H9 (cell line): ENCODE data around the gene TMEM244. TPM values are rescaled to one million over a fixed set of nuclear protein-coding genes. Genes with fewer than 3 reads are reported as not detected.
"Not testable (repeated sequence)": the region's sequence is repeated elsewhere in the genome, so short reads cannot be mapped to it uniquely, and the experiment has no call there.

Experiments used
- DNase-seq: peaks from one replicate; pipeline ENCODE4 v3.0.0-alpha.2; 2017
- H2AFZ ChIP-seq: one replicate; pipeline ENCODE4 v1.6.1; 2013; ENCODE audit warnings: mild to moderate bottlenecking, low read length, control low read depth, moderate library complexity
- H2AK5ac ChIP-seq: 2 replicates; pipeline ENCODE4 v1.6.1; 2013; ENCODE audit warnings: low read length, control low read depth, mixed read lengths; ENCODE audit not compliant: insufficient read length
- H2BK120ac ChIP-seq: one replicate; pipeline ENCODE4 v1.6.1; 2013; ENCODE audit warnings: low read depth, mild to moderate bottlenecking, low read length, control low read depth, inconsistent platforms; ENCODE audit not compliant: poor library complexity, severe bottlenecking
- H2BK12ac ChIP-seq: 2 replicates; pipeline ENCODE4 v1.6.1; 2013; ENCODE audit warnings: low read length, control low read depth, mixed read lengths, low read depth; ENCODE audit not compliant: insufficient read length
- H2BK15ac ChIP-seq: 2 replicates; pipeline ENCODE4 v1.6.1; 2013; ENCODE audit warnings: low read depth, low read length, control low read depth
- H2BK20ac ChIP-seq: one replicate; pipeline ENCODE4 v1.6.1; 2013; ENCODE audit warnings: low read depth, mild to moderate bottlenecking, low read length, control low read depth, inconsistent platforms; ENCODE audit not compliant: poor library complexity, severe bottlenecking
- H2BK5ac ChIP-seq: 2 replicates; pipeline ENCODE4 v1.6.1; 2013; ENCODE audit warnings: low read length, control low read depth, mixed read lengths; ENCODE audit not compliant: insufficient read length
- H3K14ac ChIP-seq: 2 replicates; pipeline ENCODE4 v1.6.1; 2013; ENCODE audit warnings: low read length, control low read depth; ENCODE audit not compliant: insufficient read depth
- H3K18ac ChIP-seq: 2 replicates; pipeline ENCODE4 v1.6.1; 2013; ENCODE audit warnings: low read depth, mild to moderate bottlenecking, mixed read lengths, low read length, control low read depth; ENCODE audit not compliant: insufficient read length
- H3K23ac ChIP-seq: 2 replicates; pipeline ENCODE4 v1.6.1; 2013; ENCODE audit warnings: low read length, control low read depth, mixed read lengths, low read depth; ENCODE audit not compliant: insufficient read length
- H3K23me2 ChIP-seq: 2 replicates; pipeline ENCODE4 v1.6.1; 2013; ENCODE audit warnings: low read depth, mild to moderate bottlenecking, mixed read lengths, low read length, control low read depth; ENCODE audit not compliant: insufficient read length, poor library complexity, severe bottlenecking
- H3K27ac ChIP-seq: 2 replicates; pipeline ENCODE4 v1.5.1; 2013; ENCODE audit warnings: low read length, control low read depth, mixed read lengths, low read depth; ENCODE audit not compliant: insufficient read length
- H3K27me3 ChIP-seq: 2 replicates; pipeline ENCODE4 v1.6.1; 2013; ENCODE audit warnings: low read length, control low read depth, inconsistent platforms; ENCODE audit not compliant: insufficient read depth
- H3K4ac ChIP-seq: 2 replicates; pipeline ENCODE4 v1.6.1; 2013; ENCODE audit warnings: low read depth, mild to moderate bottlenecking, control low read depth, inconsistent platforms, low read length, moderate library complexity
- H3K4me1 ChIP-seq: 2 replicates; pipeline ENCODE4 v1.6.1; 2013; ENCODE audit warnings: low read length, control low read depth, inconsistent platforms; ENCODE audit not compliant: insufficient read depth
- H3K4me2 ChIP-seq: 2 replicates; pipeline ENCODE4 v1.6.1; 2013; ENCODE audit warnings: low read length, control low read depth, mixed read lengths; ENCODE audit not compliant: insufficient read length, insufficient read depth
- H3K56ac ChIP-seq: 2 replicates; pipeline ENCODE4 v1.6.1; 2013; ENCODE audit warnings: low read depth, mild to moderate bottlenecking, mixed read lengths, low read length, control low read depth; ENCODE audit not compliant: insufficient read length
- H3K79me1 ChIP-seq: 2 replicates; pipeline ENCODE4 v1.6.1; 2013; ENCODE audit warnings: low read depth, mild to moderate bottlenecking, moderate library complexity, low read length, control low read depth, inconsistent platforms; ENCODE audit not compliant: insufficient read depth, poor library complexity, severe bottlenecking
- H3K79me2 ChIP-seq: 2 replicates; pipeline ENCODE4 v1.6.1; 2013; ENCODE audit warnings: low read length, control low read depth, inconsistent platforms; ENCODE audit not compliant: insufficient read depth
- H3K9ac ChIP-seq: 2 replicates; pipeline ENCODE4 v1.6.1; 2013; ENCODE audit warnings: low read length, control low read depth, mixed read lengths; ENCODE audit not compliant: insufficient read length; ENCODE audit errors: extremely low read depth
- H3K9me3 ChIP-seq: one replicate; pipeline ENCODE4 v1.6.1; 2013; ENCODE audit warnings: low read depth, low read length, inconsistent platforms; ENCODE audit not compliant: control insufficient read depth
- H3T11ph ChIP-seq: one replicate; pipeline ENCODE4 v1.6.1; 2013; ENCODE audit warnings: mild to moderate bottlenecking, low read length, control low read depth, inconsistent platforms
- H4K20me1 ChIP-seq: one replicate; pipeline ENCODE4 v1.6.1; 2013; ENCODE audit not compliant: control insufficient read depth, insufficient read length, insufficient read depth
- H4K5ac ChIP-seq: 2 replicates; pipeline ENCODE4 v1.6.1; 2013; ENCODE audit warnings: low read depth, mild to moderate bottlenecking, mixed read lengths, low read length, control low read depth; ENCODE audit not compliant: insufficient read length
- H4K8ac ChIP-seq: replicated peaks from 2 replicates; pipeline ENCODE4 v1.6.1; 2013; ENCODE audit warnings: low read length, control low read depth, mixed read lengths, low read depth; ENCODE audit not compliant: insufficient read length
- H4K91ac ChIP-seq: 2 replicates; pipeline ENCODE4 v1.6.1; 2013; ENCODE audit warnings: low read depth, mild to moderate bottlenecking, moderate library complexity, mixed read lengths, low read length, control low read depth; ENCODE audit not compliant: insufficient read length
- H3K27ac Mint-ChIP-seq, 3 experiments: 2 replicates in 2 of 3; 3 replicates in 1 of 3; pipeline ENCODE4 v1.8.0; 2020 to 2021; ENCODE audit warnings: mixed read lengths in 3 of 3, mild to moderate bottlenecking in 1 of 3, moderate library complexity in 1 of 3
- H3K27me3 Mint-ChIP-seq: 2 replicates; pipeline ENCODE4 v1.8.0; 2021; ENCODE audit warnings: low read depth, mild to moderate bottlenecking, moderate library complexity, mixed read lengths
- H3K36me3 Mint-ChIP-seq, 3 experiments: 2 replicates in 2 of 3; 3 replicates in 1 of 3; pipeline ENCODE4 v1.8.0; 2020 to 2021; ENCODE audit warnings: low read depth in 3 of 3, mixed read lengths in 3 of 3; ENCODE audit not compliant: insufficient read depth in 1 of 3
- H3K4me1 Mint-ChIP-seq, 2 experiments: 2 replicates each; pipeline ENCODE4 v1.8.0; 2020; ENCODE audit warnings: mixed read lengths in 2 of 2
- H3K4me3 Mint-ChIP-seq, 2 experiments: 2 replicates in 1 of 2; 3 replicates in 1 of 2; pipeline ENCODE4 v1.8.0; 2020 to 2021; ENCODE audit warnings: mild to moderate bottlenecking in 2 of 2, mixed read lengths in 2 of 2, moderate library complexity in 1 of 2
- H3K9me3 Mint-ChIP-seq, 2 experiments: 2 replicates in 1 of 2; 3 replicates in 1 of 2; pipeline ENCODE4 v1.8.0; 2020; ENCODE audit warnings: mild to moderate bottlenecking in 2 of 2, mixed read lengths in 2 of 2, moderate library complexity in 1 of 2
- WGBS: extraction: QIAGEN DNeasy Blood & Tissue Kit; methylation state at CpG from one replicate; pipeline ENCODE4 v1.1.7; 2013; ENCODE audit warnings: missing lambda C conversion rate, low lambda C conversion rate, mixed read lengths; ENCODE audit not compliant: insufficient read length; ENCODE audit errors: extremely low coverage; 5-methylcytosine and 5-hydroxymethylcytosine counted together
- total RNA-seq: library from RNA; stranded (reverse); gene quantifications from 2 replicates; pipeline ENCODE4 v1.2.1, GENCODE V29; 2021
- TF ChIP-seq, protein P1 (sequence below): fragments of 200-600 bp; sonication (generic); conservative IDR thresholded peaks from 3 replicates; pipeline ENCODE4 v1.8.0; 2021; ENCODE audit warnings: antibody characterized with exemption, mild to moderate bottlenecking

The TMEM244 gene
- total RNA-seq, 1 experiment from 2014 or later, result not detected

- Histone ChIP-seq H3K4me2 (no peak overlapping the region), H2BK15ac (no peak overlapping the region), H3K14ac (no peak overlapping the region), H2BK5ac (no peak overlapping the region), H3T11ph (no peak overlapping the region), H3K4me1 (no peaks in the 10 kb centered on the region), H3K27ac (no peak overlapping the region), H2BK12ac (no peak overlapping the region), H4K8ac (no peak overlapping the region), H3K23me2 (no peaks in the 10 kb centered on the region), H3K56ac (no peak overlapping the region), H3K79me2 (no peaks in the 10 kb centered on the region), H3K27me3 (no peaks in the 10 kb centered on the region), H4K91ac (no peak overlapping the region), H3K79me1 (no peaks in the 10 kb centered on the region), H4K20me1 (no peaks in the 10 kb centered on the region), H4K5ac (no peak overlapping the region), H3K9ac (no peak overlapping the region), H2AK5ac (no peak overlapping the region), H3K18ac (no peak overlapping the region), H2BK20ac (no peak overlapping the region), H3K9me3 (no peaks in the 10 kb centered on the region), H3K23ac (no peak overlapping the region), H3K4ac (no peak overlapping the region), H2AFZ (no peak overlapping the region), H2BK120ac (no peak overlapping the region)
- TF ChIP-seq, protein P1, sequence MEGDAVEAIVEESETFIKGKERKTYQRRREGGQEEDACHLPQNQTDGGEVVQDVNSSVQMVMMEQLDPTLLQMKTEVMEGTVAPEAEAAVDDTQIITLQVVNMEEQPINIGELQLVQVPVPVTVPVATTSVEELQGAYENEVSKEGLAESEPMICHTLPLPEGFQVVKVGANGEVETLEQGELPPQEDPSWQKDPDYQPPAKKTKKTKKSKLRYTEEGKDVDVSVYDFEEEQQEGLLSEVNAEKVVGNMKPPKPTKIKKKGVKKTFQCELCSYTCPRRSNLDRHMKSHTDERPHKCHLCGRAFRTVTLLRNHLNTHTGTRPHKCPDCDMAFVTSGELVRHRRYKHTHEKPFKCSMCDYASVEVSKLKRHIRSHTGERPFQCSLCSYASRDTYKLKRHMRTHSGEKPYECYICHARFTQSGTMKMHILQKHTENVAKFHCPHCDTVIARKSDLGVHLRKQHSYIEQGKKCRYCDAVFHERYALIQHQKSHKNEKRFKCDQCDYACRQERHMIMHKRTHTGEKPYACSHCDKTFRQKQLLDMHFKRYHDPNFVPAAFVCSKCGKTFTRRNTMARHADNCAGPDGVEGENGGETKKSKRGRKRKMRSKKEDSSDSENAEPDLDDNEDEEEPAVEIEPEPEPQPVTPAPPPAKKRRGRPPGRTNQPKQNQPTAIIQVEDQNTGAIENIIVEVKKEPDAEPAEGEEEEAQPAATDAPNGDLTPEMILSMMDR, result no peak
- H3K9me3 Mint-ChIP-seq, result peaks cover 0 to 5% of the 10 kb centered on the region in 2 experiments; a peak in 2 of 5 replicates
- no peak for DNase-seq
- WGBS, result no CpG with 5 or more reads among the region's 2 CpGs
- no peaks in the 10 kb centered on the region for H3K27me3 Mint-ChIP-seq
- H3K4me1 Mint-ChIP-seq, result no peaks in the 10 kb centered on the region
- H3K27ac Mint-ChIP-seq, result no peak overlapping the region
- no peaks in the 10 kb centered on the region; a peak in 3 of 7 replicates for H3K36me3 Mint-ChIP-seq
- H3K4me3 Mint-ChIP-seq, result no peak overlapping the region
Measured at GRCh38 chr6:129812145-129812777, 48.9 kb downstream of the TMEM244 start.

DNA sequence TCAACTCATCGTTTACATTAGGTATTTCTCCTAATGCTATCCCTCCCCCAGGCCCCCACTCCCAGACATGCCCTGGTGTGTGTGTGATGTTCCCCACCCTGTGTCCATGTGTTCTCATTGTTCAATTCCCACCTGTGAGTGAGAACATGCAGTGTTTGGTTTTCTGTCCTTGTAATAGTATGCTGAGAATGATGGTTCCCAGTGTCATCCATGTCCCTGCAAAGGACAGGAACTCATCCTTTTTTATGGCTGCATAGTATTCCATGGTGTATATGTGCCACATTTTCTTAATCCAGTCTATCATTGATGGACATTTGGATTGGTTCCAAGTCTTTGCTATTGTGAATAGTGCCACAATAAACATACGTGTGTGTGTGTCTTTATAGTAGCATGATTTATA, 54.0 kb downstream of the TMEM244 start:
- not testable (repeated sequence) for H3K79me2 ChIP-seq, H3K27ac ChIP-seq, H3K14ac ChIP-seq, H3K27me3 ChIP-seq, H3K4me3 Mint-ChIP-seq, H2BK12ac ChIP-seq, H3K56ac ChIP-seq, H4K20me1 ChIP-seq, DNase-seq, H3K4me1 Mint-ChIP-seq, H4K5ac ChIP-seq, H3K4me2 ChIP-seq, H3K27ac Mint-ChIP-seq, H2BK5ac ChIP-seq, H3K4ac ChIP-seq, H3K4me1 ChIP-seq, H3K23ac ChIP-seq, H3K18ac ChIP-seq, H3K9ac ChIP-seq, H2AFZ ChIP-seq, H3K23me2 ChIP-seq, H4K91ac ChIP-seq, H2BK120ac ChIP-seq, H3K9me3 ChIP-seq, H3K79me1 ChIP-seq, H2AK5ac ChIP-seq, H4K8ac ChIP-seq, H3T11ph ChIP-seq, H2BK20ac ChIP-seq, H3K27me3 Mint-ChIP-seq, H2BK15ac ChIP-seq
- no CpG with 5 or more reads among the region's 2 CpGs for WGBS
- Mint-ChIP-seq H3K36me3 (peaks cover 0 to 15% (median 3%) of the 10 kb centered on the region in 3 experiments; a peak in 6 of 7 replicates), H3K9me3 (peaks cover 15 to 18% of the 10 kb centered on the region in 2 experiments; a peak in 4 of 5 replicates)
